Measurements from ENCODE around the gene METTL8.
A peak's percentile ranks its signal among the peaks of the same experiment; 100 is the strongest.

Gene METTL8

GRCh38 chr2:171310889-171311288 lies 122.9 kb downstream of the METTL8 start:
- no peak for DNase-seq (ENCODE audit: low read depth)

- no peak for DNase-seq (ENCODE audit: low read depth)
These were observed 124.1 kb downstream of the METTL8 start for GRCh38 chr2:171309455-171310286.

GRCh38 chr2:171308280-171309054 lies 125.3 kb downstream of the METTL8 start:
- DNase-seq (ENCODE audit: low read depth), result no peak

- DNase-seq (ENCODE audit: low read depth), result no peak
These were observed 126.2 kb downstream of the METTL8 start for GRCh38 chr2:171307560-171307959.

- DNase-seq (ENCODE audit: low read depth), result peak; percentile 17
These were observed 135.8 kb downstream of the METTL8 start for GRCh38 chr2:171297956-171298355.

- DNase-seq (ENCODE audit: low read depth), result no peak
These were observed 139.2 kb downstream of the METTL8 start for GRCh38 chr2:171294608-171295007.

- no peak for DNase-seq (ENCODE audit: low read depth)
These were observed 140.1 kb downstream of the METTL8 start for GRCh38 chr2:171293661-171294060.

- no peak for DNase-seq (ENCODE audit: low read depth)
These were observed 143.8 kb downstream of the METTL8 start for GRCh38 chr2:171289991-171290390.

- DNase-seq (ENCODE audit: low read depth), result no peak
These were observed 144.5 kb downstream of the METTL8 start for GRCh38 chr2:171289316-171289715.

- peak; percentile 30 for DNase-seq (ENCODE audit: low read depth)
These were observed 146.2 kb downstream of the METTL8 start for GRCh38 chr2:171287611-171288010.

- DNase-seq (ENCODE audit: low read depth), result no peak
These were observed 146.7 kb downstream of the METTL8 start for GRCh38 chr2:171287036-171287571.

- no peak for DNase-seq (ENCODE audit: low read depth)
These were observed 152.7 kb downstream of the METTL8 start for GRCh38 chr2:171281110-171281509.

GRCh38 chr2:171279983-171280790 lies 153.6 kb downstream of the METTL8 start:
- no peak for DNase-seq (ENCODE audit: low read depth)

- no peak for DNase-seq (ENCODE audit: low read depth)
These were observed 159.0 kb downstream of the METTL8 start for GRCh38 chr2:171274757-171275156.

- peak; percentile 88 for DNase-seq (ENCODE audit: low read depth)
These were observed 161.8 kb downstream of the METTL8 start for GRCh38 chr2:171271971-171272436.

GRCh38 chr2:171271386-171271785 lies 162.4 kb downstream of the METTL8 start:
- DNase-seq (ENCODE audit: low read depth), result no peak

GRCh38 chr2:171267855-171268629 lies 165.7 kb downstream of the METTL8 start:
- DNase-seq (ENCODE audit: low read depth), result no peak

Data from iris pigment epithelial cell (primary cell).